SK-N-SH treated with all-trans-retinoic acid at 6 μM for 48 hours (cell line): Measurements from ENCODE around the gene GALNT3.

Experiments
- BACH2 ChIP-seq: fragments of 250-450 bp; sonication (Bioruptor Pico); IDR thresholded peaks from 2 replicates; pipeline ENCODE4 v1.9.0; 2021; ENCODE audit warnings: mild to moderate bottlenecking, borderline replicate concordance
- CSDC2 ChIP-seq: fragments of 250-450 bp; sonication (Bioruptor Pico); IDR thresholded peaks from 2 replicates; pipeline ENCODE4 v1.5.0; 2020; ENCODE audit warnings: mild to moderate bottlenecking, moderate library complexity
- OSR1 ChIP-seq: fragments of 250-450 bp; sonication (Bioruptor Pico); IDR thresholded peaks from 2 replicates; pipeline ENCODE4 v1.8.0; 2022; ENCODE audit warnings: moderate library complexity, mild to moderate bottlenecking, inconsistent platforms
- POU6F1 ChIP-seq: fragments of 250-450 bp; sonication (Bioruptor Pico); IDR thresholded peaks from 2 replicates; pipeline ENCODE4 v1.8.0; 2021; ENCODE audit warnings: low read depth, mild to moderate bottlenecking, moderate library complexity, borderline replicate concordance
- SNAI2 ChIP-seq: fragments of 250-450 bp; sonication (Bioruptor Pico); IDR thresholded peaks from 2 replicates; pipeline ENCODE4 v1.5.0; 2020; ENCODE audit warnings: mild to moderate bottlenecking, moderate library complexity
- ZFP3 ChIP-seq: fragments of 250-450 bp; sonication (Bioruptor Pico); IDR thresholded peaks from 2 replicates; pipeline ENCODE4 v1.5.0; 2020; ENCODE audit warnings: mild to moderate bottlenecking, moderate library complexity
- ZNF8 ChIP-seq: fragments of 450-650 bp; formaldehyde crosslinking; IDR thresholded peaks from 2 replicates; pipeline ENCODE4 v1.5.0; 2020; ENCODE audit warnings: mild to moderate bottlenecking, moderate library complexity
- TF ChIP-seq, protein P1 (sequence below): fragments of 250-450 bp; sonication (Bioruptor Pico); IDR thresholded peaks from 2 replicates; pipeline ENCODE4 v1.5.1; 2020; ENCODE audit warnings: low read depth, mild to moderate bottlenecking, moderate library complexity

GRCh38 chr2:165793779-165794535 lies at the start of gene GALNT3:
- TF ChIP-seq, protein P1, sequence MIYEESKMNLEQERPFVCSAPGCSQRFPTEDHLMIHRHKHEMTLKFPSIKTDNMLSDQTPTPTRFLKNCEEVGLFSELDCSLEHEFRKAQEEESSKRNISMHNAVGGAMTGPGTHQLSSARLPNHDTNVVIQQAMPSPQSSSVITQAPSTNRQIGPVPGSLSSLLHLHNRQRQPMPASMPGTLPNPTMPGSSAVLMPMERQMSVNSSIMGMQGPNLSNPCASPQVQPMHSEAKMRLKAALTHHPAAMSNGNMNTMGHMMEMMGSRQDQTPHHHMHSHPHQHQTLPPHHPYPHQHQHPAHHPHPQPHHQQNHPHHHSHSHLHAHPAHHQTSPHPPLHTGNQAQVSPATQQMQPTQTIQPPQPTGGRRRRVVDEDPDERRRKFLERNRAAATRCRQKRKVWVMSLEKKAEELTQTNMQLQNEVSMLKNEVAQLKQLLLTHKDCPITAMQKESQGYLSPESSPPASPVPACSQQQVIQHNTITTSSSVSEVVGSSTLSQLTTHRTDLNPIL, result no peak
- TF ChIP-seq POU6F1 (CRISPR knock-in tag) (no peak), ZFP3 (CRISPR knock-in tag) (no peak), SNAI2 (CRISPR knock-in tag) (no peak), ZNF8 (no peak), OSR1 (CRISPR knock-in tag) (no peak), BACH2 (CRISPR knock-in tag) (no peak), CSDC2 (CRISPR knock-in tag) (no peak)
